ENCODE results near the gene MEX3C.

Gene MEX3C

DNA sequence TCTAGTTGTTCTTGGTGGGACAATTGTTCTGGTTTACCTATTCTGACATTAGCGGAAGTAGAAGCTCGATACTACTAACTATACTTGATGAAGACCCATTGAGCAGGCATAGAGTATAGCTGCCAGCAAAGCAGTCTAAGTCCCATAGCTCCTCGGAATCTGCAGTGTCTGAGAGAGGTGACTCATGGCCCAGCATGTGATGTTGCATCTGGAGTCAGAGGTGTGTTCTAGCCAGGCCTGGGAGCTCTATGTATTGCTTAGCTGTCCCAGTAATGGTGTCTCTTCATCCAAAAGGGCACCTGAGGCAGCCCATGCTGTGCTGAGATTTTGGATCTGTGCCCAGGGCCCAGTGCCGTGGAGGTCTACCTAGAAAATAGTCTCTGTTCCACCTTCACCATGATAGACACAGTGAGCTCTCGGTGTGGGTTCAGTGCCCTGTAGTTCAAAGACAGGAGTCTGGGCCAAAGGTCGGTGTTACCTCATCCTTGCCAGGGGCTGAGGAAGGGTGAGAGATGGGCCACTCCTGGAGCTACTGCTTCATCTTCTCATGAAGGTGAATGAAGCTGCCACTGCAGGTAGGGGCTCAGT lies 47.3 kb downstream of the MEX3C start:
- Histone ChIP-seq H3K27me3 (ENCODE audit: insufficient read depth, low read length) (no peaks in the 10 kb centered on the region), H3K27ac (ENCODE audit: low read depth, low read length, poor library complexity, severe bottlenecking) (peak overlapping the region; percentile 99), H3K9ac (ENCODE audit: low read length) (no peak overlapping the region), H4K20me1 (ENCODE audit: insufficient read depth, low read length) (no peaks in the 10 kb centered on the region), H3K79me2 (ENCODE audit: insufficient read depth, low read length) (no peaks in the 10 kb centered on the region), H3K4me2 (ENCODE audit: low read length) (no peak overlapping the region), H3K4me1 (ENCODE audit: insufficient read depth, low read length, severe bottlenecking) (peaks cover 68% of the 10 kb centered on the region), H2AFZ (ENCODE audit: low read length) (no peak overlapping the region), H3K9me2 (ENCODE audit: low read depth, low read length) (no peaks in the 10 kb centered on the region), H3K36me3 (ENCODE audit: insufficient read depth, low read length) (no peaks in the 10 kb centered on the region), H3K9me3 (ENCODE audit: low read length) (no peaks in the 10 kb centered on the region), H3F3A (ENCODE audit: insufficient read depth, low read length) (peaks cover 16% of the 10 kb centered on the region), H3K4me3 (ENCODE audit: low read depth, low read length, poor library complexity, severe bottlenecking) (no peak overlapping the region)
- TF ChIP-seq, protein P1, sequence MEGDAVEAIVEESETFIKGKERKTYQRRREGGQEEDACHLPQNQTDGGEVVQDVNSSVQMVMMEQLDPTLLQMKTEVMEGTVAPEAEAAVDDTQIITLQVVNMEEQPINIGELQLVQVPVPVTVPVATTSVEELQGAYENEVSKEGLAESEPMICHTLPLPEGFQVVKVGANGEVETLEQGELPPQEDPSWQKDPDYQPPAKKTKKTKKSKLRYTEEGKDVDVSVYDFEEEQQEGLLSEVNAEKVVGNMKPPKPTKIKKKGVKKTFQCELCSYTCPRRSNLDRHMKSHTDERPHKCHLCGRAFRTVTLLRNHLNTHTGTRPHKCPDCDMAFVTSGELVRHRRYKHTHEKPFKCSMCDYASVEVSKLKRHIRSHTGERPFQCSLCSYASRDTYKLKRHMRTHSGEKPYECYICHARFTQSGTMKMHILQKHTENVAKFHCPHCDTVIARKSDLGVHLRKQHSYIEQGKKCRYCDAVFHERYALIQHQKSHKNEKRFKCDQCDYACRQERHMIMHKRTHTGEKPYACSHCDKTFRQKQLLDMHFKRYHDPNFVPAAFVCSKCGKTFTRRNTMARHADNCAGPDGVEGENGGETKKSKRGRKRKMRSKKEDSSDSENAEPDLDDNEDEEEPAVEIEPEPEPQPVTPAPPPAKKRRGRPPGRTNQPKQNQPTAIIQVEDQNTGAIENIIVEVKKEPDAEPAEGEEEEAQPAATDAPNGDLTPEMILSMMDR (IDR thresholded peaks at IDR 0.05; ENCODE audit: low read length): no peak
- no peak for TF ChIP-seq EZH2 (IDR thresholded peaks at IDR 0.05; ENCODE audit: borderline replicate concordance, low read length)

- Histone ChIP-seq H3K27me3 (ENCODE audit: insufficient read depth, low read length) (no peaks in the 10 kb centered on the region), H4K20me1 (ENCODE audit: insufficient read depth, low read length) (no peaks in the 10 kb centered on the region), H3F3A (ENCODE audit: insufficient read depth, low read length) (peaks cover 15% of the 10 kb centered on the region), H3K79me2 (ENCODE audit: insufficient read depth, low read length) (no peaks in the 10 kb centered on the region), H3K27ac (ENCODE audit: low read depth, low read length, poor library complexity, severe bottlenecking) (peak overlapping the region; percentile 99), H3K4me3 (ENCODE audit: low read depth, low read length, poor library complexity, severe bottlenecking) (no peak overlapping the region), H3K9me3 (ENCODE audit: low read length) (no peaks in the 10 kb centered on the region), H3K36me3 (ENCODE audit: insufficient read depth, low read length) (no peaks in the 10 kb centered on the region), H3K9ac (ENCODE audit: low read length) (no peak overlapping the region), H2AFZ (ENCODE audit: low read length) (no peak overlapping the region), H3K4me1 (ENCODE audit: insufficient read depth, low read length, severe bottlenecking) (peaks cover 62% of the 10 kb centered on the region), H3K4me2 (ENCODE audit: low read length) (no peak overlapping the region), H3K9me2 (ENCODE audit: low read depth, low read length) (no peaks in the 10 kb centered on the region)
- TF ChIP-seq, protein P1 (IDR thresholded peaks at IDR 0.05; ENCODE audit: low read length): no peak
- TF ChIP-seq EZH2 (IDR thresholded peaks at IDR 0.05; ENCODE audit: borderline replicate concordance, low read length): no peak
Measured at GRCh38 chr18:51149670-51150069, 47.8 kb downstream of the MEX3C start.

- H3K4me3 ChIP-seq (ENCODE audit: low read depth, low read length, poor library complexity, severe bottlenecking): no peak overlapping the region
- TF ChIP-seq, protein P1 (IDR thresholded peaks at IDR 0.05; ENCODE audit: low read length): no peak
- TF ChIP-seq EZH2 (IDR thresholded peaks at IDR 0.05; ENCODE audit: borderline replicate concordance, low read length): no peak
- no peaks in the 10 kb centered on the region for H4K20me1 ChIP-seq (ENCODE audit: insufficient read depth, low read length)
- H3K9me2 ChIP-seq (ENCODE audit: low read depth, low read length): no peaks in the 10 kb centered on the region
- no peak overlapping the region for H2AFZ ChIP-seq (ENCODE audit: low read length)
- H3K27me3 ChIP-seq (ENCODE audit: insufficient read depth, low read length): no peaks in the 10 kb centered on the region
- H3F3A ChIP-seq (ENCODE audit: insufficient read depth, low read length): no peaks in the 10 kb centered on the region
- peaks cover 49% of the 10 kb centered on the region for H3K4me1 ChIP-seq (ENCODE audit: insufficient read depth, low read length, severe bottlenecking)
- H3K36me3 ChIP-seq (ENCODE audit: insufficient read depth, low read length): no peaks in the 10 kb centered on the region
- H3K9ac ChIP-seq (ENCODE audit: low read length): no peak overlapping the region
- H3K27ac ChIP-seq (ENCODE audit: low read depth, low read length, poor library complexity, severe bottlenecking): no peak overlapping the region
- H3K9me3 ChIP-seq (ENCODE audit: low read length): no peaks in the 10 kb centered on the region
- H3K79me2 ChIP-seq (ENCODE audit: insufficient read depth, low read length): no peaks in the 10 kb centered on the region
- no peak overlapping the region for H3K4me2 ChIP-seq (ENCODE audit: low read length)
Measured at GRCh38 chr18:51146909-51147308, 50.6 kb downstream of the MEX3C start.

Measured in OCI-LY1 (cell line).